ENCODE data around the gene CDK13. TPM values are rescaled to one million over a fixed set of nuclear protein-coding genes. Genes with fewer than 3 reads are reported as not detected.
"Not testable (repeated sequence)": the region's sequence is repeated elsewhere in the genome, so short reads cannot be mapped to it uniquely, and the experiment has no call there.

CDK13 gene
- total RNA-seq, 2 experiments from 2014 or later, result 135 to 138 TPM

DNA sequence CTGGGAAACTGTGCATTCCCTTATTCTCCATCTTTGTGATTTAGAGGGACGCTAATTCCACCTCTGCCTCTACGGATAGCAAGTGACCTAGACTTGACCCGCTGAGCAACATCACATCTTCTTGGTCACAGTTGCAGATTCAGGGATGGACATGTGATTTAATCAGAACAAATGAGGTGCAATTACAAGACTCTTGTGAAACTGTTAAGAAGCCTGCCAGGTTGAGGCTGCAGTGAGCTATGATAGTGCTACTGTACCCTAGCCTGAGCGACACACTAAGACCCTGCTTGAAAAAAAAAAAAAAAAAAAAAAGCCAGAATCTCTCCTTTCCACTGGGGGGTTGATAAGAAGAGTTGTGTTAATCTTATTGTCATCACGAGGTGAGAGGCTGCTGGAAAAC lies 170.0 kb downstream of the CDK13 start:
- TF ChIP-seq, protein P1, sequence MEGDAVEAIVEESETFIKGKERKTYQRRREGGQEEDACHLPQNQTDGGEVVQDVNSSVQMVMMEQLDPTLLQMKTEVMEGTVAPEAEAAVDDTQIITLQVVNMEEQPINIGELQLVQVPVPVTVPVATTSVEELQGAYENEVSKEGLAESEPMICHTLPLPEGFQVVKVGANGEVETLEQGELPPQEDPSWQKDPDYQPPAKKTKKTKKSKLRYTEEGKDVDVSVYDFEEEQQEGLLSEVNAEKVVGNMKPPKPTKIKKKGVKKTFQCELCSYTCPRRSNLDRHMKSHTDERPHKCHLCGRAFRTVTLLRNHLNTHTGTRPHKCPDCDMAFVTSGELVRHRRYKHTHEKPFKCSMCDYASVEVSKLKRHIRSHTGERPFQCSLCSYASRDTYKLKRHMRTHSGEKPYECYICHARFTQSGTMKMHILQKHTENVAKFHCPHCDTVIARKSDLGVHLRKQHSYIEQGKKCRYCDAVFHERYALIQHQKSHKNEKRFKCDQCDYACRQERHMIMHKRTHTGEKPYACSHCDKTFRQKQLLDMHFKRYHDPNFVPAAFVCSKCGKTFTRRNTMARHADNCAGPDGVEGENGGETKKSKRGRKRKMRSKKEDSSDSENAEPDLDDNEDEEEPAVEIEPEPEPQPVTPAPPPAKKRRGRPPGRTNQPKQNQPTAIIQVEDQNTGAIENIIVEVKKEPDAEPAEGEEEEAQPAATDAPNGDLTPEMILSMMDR (IDR thresholded peaks at IDR 0.05), result no peak
- intact Hi-C loops (cut with DNase I, micrococcal nuclease), result no loop called here
- Histone ChIP-seq H3K27ac (ENCODE audit: low read depth in 1 of 2, low read length in 2 of 2) (no peak overlapping the region), H3K27me3 (ENCODE audit: control insufficient read depth in 1 of 2, insufficient read depth in 2 of 2, low read length in 2 of 2) (no peaks in the 10 kb centered on the region), H3K36me3 (ENCODE audit: insufficient read depth, low read length) (no peaks in the 10 kb centered on the region), H3K4me3 (ENCODE audit: low read length) (no peak overlapping the region), H3K9me3 (ENCODE audit: control insufficient read depth in 1 of 2, insufficient read depth in 1 of 2, low read length in 2 of 2) (no peaks in the 10 kb centered on the region), H3K4me1 (ENCODE audit: insufficient read depth, low read length) (no peaks in the 10 kb centered on the region)
- ChIA-PET CTCF (no interaction called here), POLR2A (interaction anchor here (1.6 kb wide), 1 partner anchor 14 kb away, joined by 6 read pairs; the partner anchor contains the start of gene MPLKIP)
- H3K9me3 Mint-ChIP-seq, result no peaks in the 10 kb centered on the region
- no peak overlapping the region for H3K27ac Mint-ChIP-seq
- no peak overlapping the region for H3K4me3 Mint-ChIP-seq
- DNase-seq (no peak), ATAC-seq (ENCODE audit: poor library complexity) (no peak)
- peaks cover 4% of the 10 kb centered on the region for H3K4me1 Mint-ChIP-seq (ENCODE audit: low read depth)
- H3K27me3 Mint-ChIP-seq, result no peaks in the 10 kb centered on the region
- H3K36me3 Mint-ChIP-seq (ENCODE audit: low read depth), result no peaks in the 10 kb centered on the region

DNA sequence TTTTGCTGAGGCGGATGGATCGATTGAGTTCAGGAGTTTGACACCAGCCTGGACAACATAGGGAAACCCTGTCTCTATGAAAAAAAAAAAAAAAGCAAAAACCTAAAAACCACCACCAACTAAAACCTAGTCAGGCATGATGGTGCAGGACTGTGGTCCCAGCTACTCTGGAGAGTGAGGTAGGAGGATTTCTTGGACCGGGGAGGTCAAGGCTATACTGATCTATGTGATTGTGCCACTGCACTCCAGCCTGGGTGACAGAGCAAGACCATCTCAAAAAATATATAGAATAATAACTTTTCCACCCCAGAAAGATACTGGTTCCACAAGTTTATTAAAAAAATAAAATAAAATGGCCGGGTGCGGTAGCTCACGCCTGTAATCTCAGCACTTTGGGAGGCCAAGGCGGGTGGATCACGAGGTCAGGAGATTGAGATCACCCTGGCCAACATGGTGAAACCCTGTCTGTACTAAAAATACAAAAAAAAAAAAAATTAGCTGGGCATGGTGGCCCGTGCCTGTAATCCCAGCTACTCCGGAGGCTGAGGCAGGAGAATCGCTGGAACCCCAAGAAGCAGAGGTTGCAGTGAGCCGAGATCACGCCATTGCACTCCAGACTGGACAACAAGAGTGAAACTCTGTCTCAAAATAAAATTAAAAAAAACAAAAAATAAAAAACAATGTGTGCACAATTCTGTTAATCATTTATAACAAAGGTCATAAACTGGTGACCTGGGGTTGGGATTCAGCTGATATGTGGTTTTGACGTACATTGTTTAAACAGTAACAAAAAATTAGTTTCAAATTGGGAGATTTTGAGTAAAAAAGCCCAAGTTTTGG lies 172.3 kb downstream of the CDK13 start:
- CTCF ChIA-PET; H3K27me3 ChIP-seq (ENCODE audit: control insufficient read depth in 1 of 2, insufficient read depth in 2 of 2, low read length in 2 of 2); H3K4me3 Mint-ChIP-seq; H3K4me1 ChIP-seq (ENCODE audit: insufficient read depth, low read length); DNase-seq; POLR2A ChIA-PET; intact Hi-C loops (cut with DNase I, micrococcal nuclease); H3K9me3 Mint-ChIP-seq; H3K27me3 Mint-ChIP-seq; ATAC-seq (ENCODE audit: poor library complexity); H3K36me3 ChIP-seq (ENCODE audit: insufficient read depth, low read length); H3K9me3 ChIP-seq (ENCODE audit: control insufficient read depth in 1 of 2, insufficient read depth in 1 of 2, low read length in 2 of 2); H3K4me1 Mint-ChIP-seq (ENCODE audit: low read depth); H3K27ac ChIP-seq (ENCODE audit: low read depth in 1 of 2, low read length in 2 of 2); H3K4me3 ChIP-seq (ENCODE audit: low read length); H3K36me3 Mint-ChIP-seq (ENCODE audit: low read depth); H3K27ac Mint-ChIP-seq: not testable (repeated sequence)

DNA sequence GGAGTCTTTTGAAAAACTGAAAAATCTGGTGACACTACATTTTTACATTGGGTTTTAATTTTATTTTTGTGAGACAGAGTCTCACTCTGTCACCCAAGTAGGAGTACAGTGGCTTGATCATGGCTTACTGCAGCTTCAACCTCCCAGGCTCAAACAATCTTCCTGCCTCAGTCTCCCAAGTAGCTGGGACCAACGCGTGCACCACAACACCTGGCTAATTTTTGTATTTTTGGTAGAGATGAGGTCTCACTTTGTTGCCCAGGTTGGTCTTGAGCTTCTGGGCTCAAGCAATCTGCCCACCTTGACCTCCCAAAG lies 172.8 kb downstream of the CDK13 start:
- peaks cover 4% of the 10 kb centered on the region for H3K4me1 Mint-ChIP-seq (ENCODE audit: low read depth)
- TF ChIP-seq, protein P1 (IDR thresholded peaks at IDR 0.05), result no peak
- DNase-seq, result no peak
- no peak for ATAC-seq (ENCODE audit: poor library complexity)
- Histone ChIP-seq H3K27ac (ENCODE audit: low read depth in 1 of 2, low read length in 2 of 2) (no peak overlapping the region), H3K36me3 (ENCODE audit: insufficient read depth, low read length) (no peaks in the 10 kb centered on the region), H3K4me1 (ENCODE audit: insufficient read depth, low read length) (no peaks in the 10 kb centered on the region), H3K4me3 (ENCODE audit: low read length) (no peak overlapping the region), H3K27me3 (ENCODE audit: control insufficient read depth in 1 of 2, insufficient read depth in 2 of 2, low read length in 2 of 2) (no peaks in the 10 kb centered on the region), H3K9me3 (ENCODE audit: control insufficient read depth in 1 of 2, insufficient read depth in 1 of 2, low read length in 2 of 2) (no peaks in the 10 kb centered on the region)
- peaks cover 1% of the 10 kb centered on the region for H3K36me3 Mint-ChIP-seq (ENCODE audit: low read depth)
- H3K27ac Mint-ChIP-seq, result no peak overlapping the region
- H3K4me3 Mint-ChIP-seq, result no peak overlapping the region
- H3K27me3 Mint-ChIP-seq, result no peaks in the 10 kb centered on the region
- ChIA-PET POLR2A (no interaction called here), CTCF (no interaction called here)
- intact Hi-C loops (cut with DNase I, micrococcal nuclease), result no loop called here
- no peaks in the 10 kb centered on the region for H3K9me3 Mint-ChIP-seq
